HPDE6-E6E7 (cell line): Measurements from ENCODE around the gene ICA1L.
"Not testable (repeated sequence)": the region's sequence is repeated elsewhere in the genome, so short reads cannot be mapped to it uniquely, and the experiment has no call there.

ENCODE experiments used
- DNase-seq: peaks from one replicate; pipeline ENCODE4 v3.0.0; 2011; ENCODE audit warnings: missing footprints; ENCODE audit errors: extremely low spot score

The ICA1L gene

GRCh38 chr2:202871300-202872141 lies at the start of gene ICA1L:
TSS of gene ICA1L (minus strand) at chr2:202871766. CDS start at chr2:202829009, 42,757 bp downstream.
- peak; percentile 26 for DNase-seq

- DNase-seq: no peak
Observed at GRCh38 chr2:202918860-202919259, 47.3 kb upstream of the ICA1L start.

DNA sequence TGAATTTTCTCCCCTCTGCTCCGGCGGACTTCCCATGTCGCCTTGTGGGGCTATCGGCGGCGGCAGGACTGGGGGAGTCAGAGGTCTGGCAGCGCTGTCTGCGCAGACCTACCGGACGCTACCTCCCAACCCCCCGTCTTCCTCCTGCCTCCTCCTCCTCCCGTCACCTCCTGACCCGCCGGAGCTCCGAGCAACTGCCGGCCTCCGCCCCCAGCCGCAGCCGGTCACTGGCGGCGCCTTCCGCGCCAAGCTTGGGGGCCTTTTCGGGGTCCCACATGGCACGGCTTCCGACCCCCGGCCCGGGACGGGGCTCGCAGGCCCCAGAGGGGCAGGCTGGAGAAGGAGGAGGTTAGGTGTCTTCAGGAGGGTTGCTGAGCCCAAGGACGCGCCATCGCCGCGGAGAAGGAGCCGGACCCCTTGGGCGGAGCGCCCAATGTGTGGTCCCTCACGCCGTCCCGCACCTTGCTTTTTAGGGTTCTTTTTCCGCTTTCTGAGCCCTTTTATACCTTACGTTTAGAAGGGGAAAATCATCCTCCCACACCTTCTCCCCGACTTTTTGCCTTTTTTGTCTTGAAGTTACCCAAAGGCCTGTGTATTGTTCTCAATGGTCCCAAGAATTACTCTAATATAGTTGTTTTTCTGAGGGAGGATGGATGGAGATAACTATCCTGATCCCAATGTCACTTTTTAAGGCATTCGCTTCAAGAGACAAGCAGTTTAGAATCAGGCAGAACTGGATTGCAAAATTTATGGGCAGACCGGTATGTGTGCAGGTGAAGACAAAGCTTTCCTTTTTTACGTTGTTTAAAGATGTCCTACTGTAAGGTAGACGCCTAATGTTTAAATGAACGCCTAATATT lies 41.0 kb upstream of the ICA1L start:
- not testable (repeated sequence) for DNase-seq

- DNase-seq: peak; percentile 81
Observed at GRCh38 chr2:202911512-202912341, 40.2 kb upstream of the ICA1L start, which contains the start of the genes CARF and WDR12. TSS of gene CARF (plus strand) at chr2:202912275. CDS start at chr2:202941903, 29,628 bp downstream. TSS of gene WDR12 (minus strand) at chr2:202911673. CDS start at chr2:202911476, 197 bp downstream.

GRCh38 chr2:202911203-202911511 lies 39.6 kb upstream of the ICA1L start:
- no peak for DNase-seq

DNA sequence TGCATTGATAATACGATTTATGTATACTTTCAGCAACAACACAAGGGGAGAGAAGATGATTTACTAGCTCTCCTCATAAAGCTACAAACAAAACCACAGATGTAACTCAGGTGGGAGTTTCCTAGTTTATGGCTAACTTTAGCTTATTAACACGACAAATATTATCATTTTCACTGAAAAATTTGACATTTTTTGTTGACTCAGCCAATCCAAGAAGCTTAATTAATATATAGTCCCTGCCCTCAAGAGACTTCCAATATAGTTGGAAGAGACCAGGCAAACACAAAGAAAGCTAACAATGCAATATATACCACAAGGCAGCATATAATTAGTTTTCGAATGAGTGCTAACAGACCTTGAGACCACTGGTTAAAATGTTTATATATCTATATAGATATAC lies 39.1 kb upstream of the ICA1L start:
- DNase-seq: no peak

DNA sequence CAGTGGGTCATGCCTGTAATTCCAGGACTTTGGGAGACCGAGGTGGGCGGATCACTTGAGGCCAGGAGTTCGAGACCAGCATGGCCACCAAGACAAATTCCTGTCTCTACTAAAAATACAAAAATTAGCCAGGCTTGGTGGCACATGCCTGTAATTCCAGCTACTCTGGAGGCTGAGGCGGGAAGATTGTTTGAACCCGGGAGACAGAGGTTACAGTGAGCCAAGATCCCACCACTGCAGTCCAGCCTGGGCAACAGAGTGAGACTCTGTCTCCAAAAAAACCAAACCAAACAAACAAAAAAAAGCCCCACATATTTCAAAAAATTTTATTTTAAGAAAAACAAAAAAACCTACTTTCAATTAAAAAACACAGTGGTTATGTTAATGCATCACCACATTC lies 38.7 kb upstream of the ICA1L start:
- not testable (repeated sequence) for DNase-seq

- DNase-seq: no peak
Observed at GRCh38 chr2:202909394-202910192, 38.0 kb upstream of the ICA1L start.

DNA sequence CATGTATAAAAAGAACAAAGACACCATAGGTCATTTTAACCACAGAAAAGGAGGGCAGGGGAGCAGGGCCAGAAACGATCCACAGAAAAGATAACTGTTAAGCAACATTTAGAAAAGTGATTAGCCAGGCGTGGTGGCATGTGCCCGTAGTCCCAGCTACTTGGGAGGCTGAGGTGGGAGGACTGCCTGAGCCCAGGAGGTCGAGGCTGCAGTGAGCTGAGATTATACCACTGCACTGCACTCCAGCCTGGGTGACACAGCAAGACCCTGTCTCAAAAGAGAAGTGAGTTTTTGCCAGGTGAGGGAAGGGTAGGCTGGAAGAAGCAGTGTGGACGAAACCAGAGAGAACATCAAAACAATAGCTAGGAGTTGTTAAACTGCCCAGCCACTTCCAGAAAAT lies 36.6 kb upstream of the ICA1L start:
- DNase-seq: no peak

GRCh38 chr2:202905507-202905906 lies 33.9 kb upstream of the ICA1L start:
- DNase-seq: not testable (repeated sequence)

- no peak for DNase-seq
Observed at GRCh38 chr2:202885190-202885589, 13.6 kb upstream of the ICA1L start.

GRCh38 chr2:202883987-202884675 lies 12.6 kb upstream of the ICA1L start:
- DNase-seq: no peak

GRCh38 chr2:202881570-202881969 lies 10.0 kb upstream of the ICA1L start:
- DNase-seq: no peak

DNA sequence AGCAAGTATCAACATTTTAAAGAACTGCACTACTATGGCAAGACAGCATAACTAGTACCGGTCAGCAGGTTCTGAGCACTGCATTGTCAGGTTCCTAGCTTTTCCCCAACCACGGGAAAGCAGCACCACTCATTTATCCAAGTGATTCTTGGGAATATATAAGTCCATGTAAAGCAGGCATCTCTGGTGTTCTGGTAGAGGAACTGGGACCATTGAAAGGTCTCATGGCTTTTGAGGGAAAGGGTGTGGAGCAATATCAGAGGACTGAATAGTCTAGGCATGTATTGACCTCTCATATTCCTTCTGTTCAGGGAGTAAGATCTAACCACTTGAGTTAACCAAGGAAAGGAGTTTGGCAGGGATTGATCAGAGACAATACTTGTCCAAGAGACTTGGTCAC lies 6.1 kb upstream of the ICA1L start:
- DNase-seq: no peak

GRCh38 chr2:202870431-202871299 lies 901 bp downstream of the ICA1L start:
- peak; percentile 82 for DNase-seq

DNA sequence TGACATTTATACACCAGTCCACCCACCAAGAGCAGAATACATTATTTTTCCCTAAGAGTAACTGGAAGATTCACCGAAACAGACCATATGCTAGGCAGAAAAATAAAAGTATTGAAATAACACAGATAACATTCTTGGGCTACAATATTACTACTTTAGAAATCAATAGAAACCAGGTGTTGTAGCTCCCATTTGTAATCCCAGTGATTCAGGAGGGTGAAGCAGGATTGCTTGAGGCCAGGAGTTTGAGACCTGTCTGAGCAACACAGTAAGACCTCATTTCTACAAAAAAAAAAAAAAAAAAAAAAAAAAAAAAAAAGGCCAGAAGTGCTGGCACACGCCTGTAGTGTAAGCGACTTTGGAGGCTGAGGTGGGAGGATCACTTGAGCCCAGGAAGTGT lies 9.6 kb downstream of the ICA1L start:
- DNase-seq: no peak

- no peak for DNase-seq
Observed at GRCh38 chr2:202858601-202859000, 13.0 kb downstream of the ICA1L start.

DNA sequence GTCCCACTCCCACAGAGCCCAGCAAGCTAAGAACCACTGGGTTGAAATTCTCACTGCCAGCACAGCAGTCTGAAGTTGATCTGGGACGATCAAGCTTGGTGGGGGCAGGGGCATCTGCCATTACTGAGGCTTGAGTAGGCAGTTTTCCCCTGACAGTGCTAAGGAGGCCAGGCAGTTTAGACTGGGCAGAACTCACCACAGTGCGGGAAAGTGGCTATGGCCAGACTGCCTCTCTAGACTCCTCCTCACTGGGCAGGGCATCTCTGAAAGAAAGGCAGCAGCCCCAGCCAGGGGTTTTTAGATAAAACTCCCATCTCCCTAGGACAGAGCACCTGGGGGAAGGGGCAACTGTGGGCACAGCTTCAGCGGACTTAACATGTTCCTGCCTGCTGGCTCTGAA lies 22.2 kb downstream of the ICA1L start:
- not testable (repeated sequence) for DNase-seq

GRCh38 chr2:202848813-202849212 lies 22.8 kb downstream of the ICA1L start:
- no peak for DNase-seq
